ENCODE measurements around the gene ERAS.

DNA sequence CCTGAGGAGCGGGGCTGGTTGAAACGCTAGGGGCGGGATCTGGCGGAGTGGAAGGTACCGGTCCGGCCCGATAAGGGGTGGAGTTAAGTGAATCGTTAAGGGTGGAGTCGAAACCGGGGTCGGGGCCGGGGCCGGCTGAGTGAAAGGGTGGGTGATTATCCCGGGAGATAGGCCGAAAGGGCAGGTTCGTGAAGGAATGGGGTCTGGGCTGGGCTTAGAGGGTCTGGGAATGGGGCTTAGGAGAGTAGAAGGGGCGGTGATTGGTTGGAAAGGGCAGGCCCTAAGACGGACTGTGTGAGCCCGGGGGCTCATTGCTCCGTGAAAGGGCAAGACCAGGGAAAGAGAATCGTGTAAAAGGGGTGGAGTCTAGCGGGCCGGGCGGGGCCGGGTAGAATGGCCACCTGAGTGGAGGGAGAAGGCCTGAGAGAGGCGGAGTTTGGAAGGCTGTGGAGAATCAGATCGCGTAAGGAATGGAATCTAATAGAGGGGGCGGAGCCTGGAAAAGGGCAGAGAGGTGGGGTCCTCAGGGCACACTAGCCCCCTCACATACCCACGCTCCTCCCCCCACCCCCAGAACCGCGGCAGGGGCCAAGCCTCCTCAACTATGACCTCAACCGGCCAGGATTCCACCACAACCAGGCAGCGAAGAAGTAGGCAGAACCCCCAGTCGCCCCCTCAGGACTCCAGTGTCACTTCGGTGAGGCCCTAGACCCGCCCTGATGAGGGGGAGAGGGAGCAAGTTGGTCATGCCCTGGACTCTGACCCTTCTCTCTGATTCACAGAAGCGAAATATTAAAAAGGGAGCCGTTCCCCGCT is 24.0 kb upstream of the ERAS start:
- peak in 1 of 2 donors; percentile 68 for TF ChIP-seq POLR2A (IDR thresholded peaks at IDR 0.05)
- TF ChIP-seq, protein P1, sequence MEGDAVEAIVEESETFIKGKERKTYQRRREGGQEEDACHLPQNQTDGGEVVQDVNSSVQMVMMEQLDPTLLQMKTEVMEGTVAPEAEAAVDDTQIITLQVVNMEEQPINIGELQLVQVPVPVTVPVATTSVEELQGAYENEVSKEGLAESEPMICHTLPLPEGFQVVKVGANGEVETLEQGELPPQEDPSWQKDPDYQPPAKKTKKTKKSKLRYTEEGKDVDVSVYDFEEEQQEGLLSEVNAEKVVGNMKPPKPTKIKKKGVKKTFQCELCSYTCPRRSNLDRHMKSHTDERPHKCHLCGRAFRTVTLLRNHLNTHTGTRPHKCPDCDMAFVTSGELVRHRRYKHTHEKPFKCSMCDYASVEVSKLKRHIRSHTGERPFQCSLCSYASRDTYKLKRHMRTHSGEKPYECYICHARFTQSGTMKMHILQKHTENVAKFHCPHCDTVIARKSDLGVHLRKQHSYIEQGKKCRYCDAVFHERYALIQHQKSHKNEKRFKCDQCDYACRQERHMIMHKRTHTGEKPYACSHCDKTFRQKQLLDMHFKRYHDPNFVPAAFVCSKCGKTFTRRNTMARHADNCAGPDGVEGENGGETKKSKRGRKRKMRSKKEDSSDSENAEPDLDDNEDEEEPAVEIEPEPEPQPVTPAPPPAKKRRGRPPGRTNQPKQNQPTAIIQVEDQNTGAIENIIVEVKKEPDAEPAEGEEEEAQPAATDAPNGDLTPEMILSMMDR (IDR thresholded peaks at IDR 0.05) = no peak
